Activated naive CD8-positive, alpha-beta T cell treated with anti-CD3 and anti-CD28 coated beads for 36 hours (primary cell): ENCODE measurements around the gene NUMB. TPM values are rescaled to one million over a fixed set of nuclear protein-coding genes. Genes with fewer than 3 reads are reported as not detected.
A peak's percentile ranks its signal among the peaks of the same experiment; 100 is the strongest.

Experiments used
- DNase-seq: peaks from one replicate; pipeline ENCODE4 v3.0.0; 2021
- H3K27ac Mint-ChIP-seq: one replicate; pipeline ENCODE4 v1.8.0; 2022; ENCODE audit warnings: mild to moderate bottlenecking, moderate library complexity, mixed read lengths
- H3K27me3 Mint-ChIP-seq: one replicate; pipeline ENCODE4 v1.8.0; 2022; ENCODE audit warnings: mild to moderate bottlenecking, mixed read lengths
- H3K36me3 Mint-ChIP-seq: one replicate; pipeline ENCODE4 v1.8.0; 2021; ENCODE audit warnings: mild to moderate bottlenecking, mixed read lengths
- H3K4me1 Mint-ChIP-seq: one replicate; pipeline ENCODE4 v1.8.0; 2021; ENCODE audit warnings: mixed read lengths
- H3K4me3 Mint-ChIP-seq: one replicate; pipeline ENCODE4 v1.8.0; 2022; ENCODE audit warnings: mild to moderate bottlenecking, moderate library complexity, mixed read lengths
- H3K9me3 Mint-ChIP-seq: one replicate; pipeline ENCODE4 v1.8.0; 2022; ENCODE audit warnings: mixed read lengths
- total RNA-seq, 2 experiments: library from RNA; stranded (reverse); gene quantifications; one replicate each; pipeline ENCODE4 v1.2.3, GENCODE V29; 2021

Gene NUMB
- total RNA-seq, 2 experiments from 2014 or later: 27.3 to 32.4 TPM

GRCh38 chr14:73232984-73233383, 225.4 kb downstream of the NUMB start:
- Mint-ChIP-seq H3K36me3 (peaks cover 2% of the 10 kb centered on the region), H3K27ac (no peak overlapping the region), H3K9me3 (no peaks in the 10 kb centered on the region), H3K4me3 (no peak overlapping the region), H3K27me3 (peaks cover 46% of the 10 kb centered on the region), H3K4me1 (peaks cover 7% of the 10 kb centered on the region)
- DNase-seq: no peak

GRCh38 chr14:73231981-73232851, 226.1 kb downstream of the NUMB start:
- H3K27me3 Mint-ChIP-seq: peaks cover 45% of the 10 kb centered on the region
- peaks cover 7% of the 10 kb centered on the region for H3K4me1 Mint-ChIP-seq
- no peak overlapping the region for H3K4me3 Mint-ChIP-seq
- no peak overlapping the region for H3K27ac Mint-ChIP-seq
- peaks cover 2% of the 10 kb centered on the region for H3K36me3 Mint-ChIP-seq
- H3K9me3 Mint-ChIP-seq: no peaks in the 10 kb centered on the region
- peak; percentile 24 for DNase-seq

- Mint-ChIP-seq H3K36me3 (peaks cover 2% of the 10 kb centered on the region), H3K4me3 (no peak overlapping the region), H3K9me3 (no peaks in the 10 kb centered on the region), H3K27me3 (peaks cover 23% of the 10 kb centered on the region), H3K4me1 (no peaks in the 10 kb centered on the region), H3K27ac (no peak overlapping the region)
- DNase-seq: no peak
Measured at GRCh38 chr14:73230051-73230450, 228.3 kb downstream of the NUMB start.

GRCh38 chr14:73227812-73228781, 230.2 kb downstream of the NUMB start:
- no peak for DNase-seq
- Mint-ChIP-seq H3K4me1 (peaks cover under 1% of the 10 kb centered on the region), H3K27ac (no peak overlapping the region), H3K4me3 (no peak overlapping the region), H3K27me3 (peaks cover 5% of the 10 kb centered on the region), H3K9me3 (no peaks in the 10 kb centered on the region), H3K36me3 (peaks cover 2% of the 10 kb centered on the region)

- no peak for DNase-seq
- no peak overlapping the region for H3K27ac Mint-ChIP-seq
- peaks cover 5% of the 10 kb centered on the region for H3K36me3 Mint-ChIP-seq
- peaks cover 12% of the 10 kb centered on the region for H3K4me1 Mint-ChIP-seq
- H3K4me3 Mint-ChIP-seq: no peak overlapping the region
- no peaks in the 10 kb centered on the region for H3K9me3 Mint-ChIP-seq
- no peaks in the 10 kb centered on the region for H3K27me3 Mint-ChIP-seq
Measured at GRCh38 chr14:73225496-73225895, 232.8 kb downstream of the NUMB start.

Other genes starting within 250 kb of the NUMB start
- gene PAPLN, start 221.0 kb downstream of the NUMB start, total RNA-seq: under 1 TPM; 0.10 to 0.36 TPM
- gene RIOX1, start 32.4 kb upstream of the NUMB start, total RNA-seq: 10 to 100 TPM; 20.9 to 22.2 TPM
- 1 to 10 TPM; 1.4 to 1.5 TPM for gene ACOT1, start 78.6 kb upstream of the NUMB start, total RNA-seq
- not detected for gene HEATR4, start 100.4 kb upstream of the NUMB start, total RNA-seq
- 10 to 100 TPM; 13.2 to 13.8 TPM for gene ACOT2, start 110.7 kb upstream of the NUMB start, total RNA-seq
- 1 to 10 TPM; 2.0 to 2.4 TPM for gene ACOT4, start 133.3 kb upstream of the NUMB start, total RNA-seq
- not detected for gene ACOT6, start 154.0 kb upstream of the NUMB start, total RNA-seq
- gene DNAL1, start 186.4 kb upstream of the NUMB start, total RNA-seq: 10 to 100 TPM in 1 of 2 experiments, 1 to 10 TPM in 1; 7.7 to 11.9 TPM